ENCODE measurements around the gene C10orf120.

GRCh38 chr10:122721111-122721510 lies 21.5 kb upstream of the C10orf120 start:
- TF ChIP-seq POLR2A (IDR thresholded peaks at IDR 0.05) = no peak
- TF ChIP-seq, protein P1, sequence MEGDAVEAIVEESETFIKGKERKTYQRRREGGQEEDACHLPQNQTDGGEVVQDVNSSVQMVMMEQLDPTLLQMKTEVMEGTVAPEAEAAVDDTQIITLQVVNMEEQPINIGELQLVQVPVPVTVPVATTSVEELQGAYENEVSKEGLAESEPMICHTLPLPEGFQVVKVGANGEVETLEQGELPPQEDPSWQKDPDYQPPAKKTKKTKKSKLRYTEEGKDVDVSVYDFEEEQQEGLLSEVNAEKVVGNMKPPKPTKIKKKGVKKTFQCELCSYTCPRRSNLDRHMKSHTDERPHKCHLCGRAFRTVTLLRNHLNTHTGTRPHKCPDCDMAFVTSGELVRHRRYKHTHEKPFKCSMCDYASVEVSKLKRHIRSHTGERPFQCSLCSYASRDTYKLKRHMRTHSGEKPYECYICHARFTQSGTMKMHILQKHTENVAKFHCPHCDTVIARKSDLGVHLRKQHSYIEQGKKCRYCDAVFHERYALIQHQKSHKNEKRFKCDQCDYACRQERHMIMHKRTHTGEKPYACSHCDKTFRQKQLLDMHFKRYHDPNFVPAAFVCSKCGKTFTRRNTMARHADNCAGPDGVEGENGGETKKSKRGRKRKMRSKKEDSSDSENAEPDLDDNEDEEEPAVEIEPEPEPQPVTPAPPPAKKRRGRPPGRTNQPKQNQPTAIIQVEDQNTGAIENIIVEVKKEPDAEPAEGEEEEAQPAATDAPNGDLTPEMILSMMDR (IDR thresholded peaks at IDR 0.05 in 8 of 11, conservative IDR thresholded peaks at IDR 0.05 in 3 of 11) = no peak
